ENCODE measurements around the gene PPP1CC. TPM values are rescaled to one million over a fixed set of nuclear protein-coding genes. Genes with fewer than 3 reads are reported as not detected.
A peak's percentile ranks its signal among the peaks of the same experiment; 100 is the strongest.

PPP1CC gene
- total and polyA plus RNA-seq, 2 of the 4 experiments (the other 2 are of a cell fraction): 71.0 to 126 TPM

DNA sequence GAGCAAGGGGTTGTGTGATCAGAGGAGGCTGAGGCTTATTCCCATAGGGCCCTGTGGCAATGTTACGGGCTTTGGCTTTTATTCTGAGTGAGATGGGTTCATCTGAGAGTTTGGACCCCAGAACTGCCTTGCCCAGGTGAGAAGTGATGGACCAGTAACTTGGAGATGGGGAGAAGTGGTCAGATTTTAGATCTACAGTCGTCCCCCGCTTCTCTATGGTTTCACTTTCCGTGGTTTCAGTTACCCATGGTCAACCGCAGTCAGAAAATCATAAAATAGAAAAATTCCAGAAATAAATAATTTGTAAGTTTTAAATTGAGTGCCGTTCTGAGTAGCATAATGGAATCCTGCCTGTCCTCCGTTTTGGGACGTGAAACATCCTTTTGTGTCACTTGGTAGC is 40.2 kb upstream of the PPP1CC start:
- H4K20me1 ChIP-seq (ENCODE audit: insufficient read depth, low read length): no peaks in the 10 kb centered on the region

More for the DNA sequence above, 40.2 kb upstream of the PPP1CC start:
- intact Hi-C loops (cut with micrococcal nuclease) (no loop called here), in situ Hi-C loops (cut with MboI; ENCODE audit: low sequenced_read_pairs) (no loop called here), dilution Hi-C loops (cut with HindIII; ENCODE audit: low sequenced_read_pairs, unreplicated experiment) (no loop called here)
- Histone ChIP-seq H3K27me3 (ENCODE audit: control insufficient read depth, insufficient read depth, low read length) (peaks cover 10% of the 10 kb centered on the region), H3K9ac (ENCODE audit: low read depth, low read length) (no peak overlapping the region), H2BK120ac (ENCODE audit: low read depth, low read length) (no peak overlapping the region), H4K91ac (ENCODE audit: insufficient read depth, low read depth, low read length) (no peak overlapping the region), H3K23ac (ENCODE audit: low read depth, low read length) (no peak overlapping the region), H2AFZ (replicated peaks; ENCODE audit: low read length, poor library complexity) (peak overlapping the region; percentile 32), H2AK9ac (replicated peaks; ENCODE audit: low read depth, low read length, poor library complexity) (no peak overlapping the region), H2BK5ac (ENCODE audit: low read depth, low read length, poor library complexity, severe bottlenecking) (no peak overlapping the region), H3K4ac (ENCODE audit: low read depth, low read length) (no peak overlapping the region), H3K4me1 (ENCODE audit: control insufficient read depth, insufficient read depth, low read length) (no peaks in the 10 kb centered on the region), H3K27ac (ENCODE audit: insufficient read depth, low read length) (no peak overlapping the region), H3K4me2 (ENCODE audit: low read depth, low read length) (no peak overlapping the region), H3K9me3 (ENCODE audit: control insufficient read depth, insufficient read depth, low read length) (no peaks in the 10 kb centered on the region), H3K18ac (ENCODE audit: low read depth, low read length) (no peak overlapping the region), H4K8ac (ENCODE audit: low read depth in 2 of 2, low read length in 2 of 2) (no peak overlapping the region), H3K9me1 (ENCODE audit: insufficient read depth, low read length) (no peaks in the 10 kb centered on the region), H2BK15ac (ENCODE audit: low read depth, low read length) (no peak overlapping the region), H3K14ac (replicated peaks; ENCODE audit: low read depth, low read length) (no peak overlapping the region), H2AK5ac (ENCODE audit: low read depth, low read length) (no peak overlapping the region), H3K79me1 (ENCODE audit: low read depth in 1 of 2, low read length in 2 of 2) (no peaks in the 10 kb centered on the region), H2BK20ac (ENCODE audit: low read depth, low read length) (no peak overlapping the region), H3K56ac (ENCODE audit: extremely low read depth, insufficient read depth, low read length) (no peak overlapping the region), H3K4me3 (ENCODE audit: insufficient read depth, low read depth, low read length) (no peak overlapping the region), H3K36me3 (ENCODE audit: control insufficient read depth, insufficient read depth, low read length) (no peaks in the 10 kb centered on the region), H4K5ac (ENCODE audit: low read depth, low read length) (no peak overlapping the region)
- BruUV-seq (replicated peaks): no TSS peak
- ChIA-PET CTCF (no interaction called here), POLR2A (ENCODE audit: unreplicated experiment) (no interaction called here)
- DNase-seq (no peak), ATAC-seq (ENCODE audit: low read depth) (no peak)
- TF ChIP-seq POLR2A (IDR thresholded peaks at IDR 0.05; ENCODE audit: low read depth, low read length): no peak
- TF ChIP-seq RAD21 (IDR thresholded peaks at IDR 0.05; ENCODE audit: low read length): no peak
- no peak for TF ChIP-seq CEBPB (IDR thresholded peaks at IDR 0.05; ENCODE audit: low read depth, low read length)
- no peak for TF ChIP-seq MAZ (IDR thresholded peaks at IDR 0.05; ENCODE audit: borderline replicate concordance, low read depth, low read length)
- no peak for TF ChIP-seq RCOR1 (IDR thresholded peaks at IDR 0.05; ENCODE audit: insufficient replicate concordance, low read length)
- no peak for TF ChIP-seq BHLHE40 (IDR thresholded peaks at IDR 0.05; ENCODE audit: low read depth, low read length)
- TF ChIP-seq FOS (IDR thresholded peaks at IDR 0.05; ENCODE audit: low read depth, low read length): no peak
- TF ChIP-seq MAFK (IDR thresholded peaks at IDR 0.05; ENCODE audit: low read depth, low read length): no peak
- no peak for TF ChIP-seq ELK1 (IDR thresholded peaks at IDR 0.05; ENCODE audit: borderline replicate concordance, low read depth, low read length)
- no peak for TF ChIP-seq USF2 (IDR thresholded peaks at IDR 0.05; ENCODE audit: low read depth, low read length)
- TF ChIP-seq NFE2L2 (IDR thresholded peaks at IDR 0.05; ENCODE audit: low read depth, low read length): no peak
- TF ChIP-seq, protein P1, sequence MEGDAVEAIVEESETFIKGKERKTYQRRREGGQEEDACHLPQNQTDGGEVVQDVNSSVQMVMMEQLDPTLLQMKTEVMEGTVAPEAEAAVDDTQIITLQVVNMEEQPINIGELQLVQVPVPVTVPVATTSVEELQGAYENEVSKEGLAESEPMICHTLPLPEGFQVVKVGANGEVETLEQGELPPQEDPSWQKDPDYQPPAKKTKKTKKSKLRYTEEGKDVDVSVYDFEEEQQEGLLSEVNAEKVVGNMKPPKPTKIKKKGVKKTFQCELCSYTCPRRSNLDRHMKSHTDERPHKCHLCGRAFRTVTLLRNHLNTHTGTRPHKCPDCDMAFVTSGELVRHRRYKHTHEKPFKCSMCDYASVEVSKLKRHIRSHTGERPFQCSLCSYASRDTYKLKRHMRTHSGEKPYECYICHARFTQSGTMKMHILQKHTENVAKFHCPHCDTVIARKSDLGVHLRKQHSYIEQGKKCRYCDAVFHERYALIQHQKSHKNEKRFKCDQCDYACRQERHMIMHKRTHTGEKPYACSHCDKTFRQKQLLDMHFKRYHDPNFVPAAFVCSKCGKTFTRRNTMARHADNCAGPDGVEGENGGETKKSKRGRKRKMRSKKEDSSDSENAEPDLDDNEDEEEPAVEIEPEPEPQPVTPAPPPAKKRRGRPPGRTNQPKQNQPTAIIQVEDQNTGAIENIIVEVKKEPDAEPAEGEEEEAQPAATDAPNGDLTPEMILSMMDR (conservative IDR thresholded peaks at IDR 0.05; ENCODE audit: low read depth, low read length): no peak
- TF ChIP-seq RFX5 (IDR thresholded peaks at IDR 0.05; ENCODE audit: low read depth, low read length): no peak
- TF ChIP-seq MXI1 (IDR thresholded peaks at IDR 0.05; ENCODE audit: borderline replicate concordance, low read depth, low read length): no peak
- TF ChIP-seq CHD1 (IDR thresholded peaks at IDR 0.05; ENCODE audit: low read depth, low read length): no peak
- WGBS, 2 experiments (ENCODE audit: extremely low coverage in 2 of 2, insufficient read length in 1 of 2): no CpG with 5 or more reads among the region's 8 CpGs
